Stomach (tissue), 4 donors: ENCODE data around the gene ADAMTS12.

Source experiments
- POLR2A ChIP-seq, 4 donors: fragments of 450-650 bp; IDR thresholded peaks; one replicate each; pipeline ENCODE4 v1.6.1; 2016; ENCODE audit warnings: antibody characterized with exemption in 4 of 4, control low read depth in 2 of 4, mild to moderate bottlenecking in 1 of 4, moderate library complexity in 1 of 4
- POLR2AphosphoS5 ChIP-seq, 3 donors: sonication (generic); formaldehyde crosslinking; IDR thresholded peaks; one replicate each; pipeline ENCODE4 v1.6.1; 2016; ENCODE audit warnings: antibody characterized with exemption in 3 of 3
- TF ChIP-seq, protein P1 (sequence below), 7 experiments: fragments of 450-650 bp in 4 of 7; fragments of 200-600 bp in 3 of 7; sonication (generic) in 3 of 7; IDR thresholded peaks; one replicate each; pipeline ENCODE4 v1.5.1; 2016 to 2019; ENCODE audit warnings: antibody characterized with exemption in 7 of 7, control low read depth in 2 of 7, mild to moderate bottlenecking in 1 of 7

DNA sequence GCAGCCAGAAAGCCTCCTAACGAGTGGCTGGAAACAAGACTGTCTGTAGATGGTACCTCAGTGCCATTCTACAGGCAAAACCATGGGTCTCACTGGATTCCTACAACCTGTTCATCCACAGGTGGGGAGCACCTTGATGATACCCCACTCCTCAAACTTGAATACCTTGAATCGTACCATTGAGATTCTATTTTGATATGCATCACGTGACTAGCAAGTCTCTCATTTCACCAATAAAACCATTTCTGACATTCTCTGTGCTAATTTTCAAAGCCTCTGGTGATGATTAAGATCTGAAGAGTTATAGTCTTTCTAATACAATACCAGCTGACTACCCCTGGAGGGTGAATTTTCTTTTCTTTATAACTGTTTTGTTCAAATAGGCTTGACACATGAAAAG lies 188.9 kb downstream of the ADAMTS12 start:
- no peak for TF ChIP-seq POLR2A (IDR thresholded peaks at IDR 0.05)
- TF ChIP-seq, protein P1, sequence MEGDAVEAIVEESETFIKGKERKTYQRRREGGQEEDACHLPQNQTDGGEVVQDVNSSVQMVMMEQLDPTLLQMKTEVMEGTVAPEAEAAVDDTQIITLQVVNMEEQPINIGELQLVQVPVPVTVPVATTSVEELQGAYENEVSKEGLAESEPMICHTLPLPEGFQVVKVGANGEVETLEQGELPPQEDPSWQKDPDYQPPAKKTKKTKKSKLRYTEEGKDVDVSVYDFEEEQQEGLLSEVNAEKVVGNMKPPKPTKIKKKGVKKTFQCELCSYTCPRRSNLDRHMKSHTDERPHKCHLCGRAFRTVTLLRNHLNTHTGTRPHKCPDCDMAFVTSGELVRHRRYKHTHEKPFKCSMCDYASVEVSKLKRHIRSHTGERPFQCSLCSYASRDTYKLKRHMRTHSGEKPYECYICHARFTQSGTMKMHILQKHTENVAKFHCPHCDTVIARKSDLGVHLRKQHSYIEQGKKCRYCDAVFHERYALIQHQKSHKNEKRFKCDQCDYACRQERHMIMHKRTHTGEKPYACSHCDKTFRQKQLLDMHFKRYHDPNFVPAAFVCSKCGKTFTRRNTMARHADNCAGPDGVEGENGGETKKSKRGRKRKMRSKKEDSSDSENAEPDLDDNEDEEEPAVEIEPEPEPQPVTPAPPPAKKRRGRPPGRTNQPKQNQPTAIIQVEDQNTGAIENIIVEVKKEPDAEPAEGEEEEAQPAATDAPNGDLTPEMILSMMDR (IDR thresholded peaks at IDR 0.05), result no peak
- TF ChIP-seq POLR2AphosphoS5 (IDR thresholded peaks at IDR 0.05), result no peak
